Cardiac fibroblast (primary cell): Measurements from ENCODE around the gene ITLN1.
A peak's percentile ranks its signal among the peaks of the same experiment; 100 is the strongest.
"Not testable (repeated sequence)": the region's sequence is repeated elsewhere in the genome, so short reads cannot be mapped to it uniquely, and the experiment has no call there.

Source experiments
- DNase-seq, 2 donors: peaks; one replicate each; pipeline versions ENCODE4 v3.0.0 to v3.0.0-alpha.2; 2010; ENCODE audit warnings: low read depth in 2 of 2
- H3K4me3 ChIP-seq, 2 donors: replicated peaks in 1 of 2; 1 replicate in 1 of 2; 2 replicates in 1 of 2; pipeline ENCODE4 v1.5.1; 2011; ENCODE audit warnings: low read depth in 2 of 2, low read length in 2 of 2, mild to moderate bottlenecking in 2 of 2, moderate library complexity in 1 of 2
- CTCF ChIP-seq: IDR thresholded peaks from one replicate; pipeline ENCODE4 v1.5.1; 2011; ENCODE audit warnings: low read depth, mild to moderate bottlenecking, low read length, inconsistent platforms

Gene ITLN1

GRCh38 chr1:160911441-160911840 is 26.5 kb upstream of the ITLN1 start:
- no peak overlapping the region for H3K4me3 ChIP-seq
- TF ChIP-seq CTCF, result no peak
- peak in 1 of 2 donors; percentile 98 for DNase-seq

GRCh38 chr1:160910170-160910750 is 25.3 kb upstream of the ITLN1 start:
- TF ChIP-seq CTCF, result no peak
- no peak for DNase-seq
- no peak overlapping the region for H3K4me3 ChIP-seq

- TF ChIP-seq CTCF, result no peak
These were observed 23.0 kb upstream of the ITLN1 start for GRCh38 chr1:160907976-160908375.

GRCh38 chr1:160905617-160905989 is 20.6 kb upstream of the ITLN1 start:
- H3K4me3 ChIP-seq, result no peak overlapping the region
- DNase-seq, result no peak
- TF ChIP-seq CTCF, result no peak

More at GRCh38 chr1:160907976-160908375, 23.0 kb upstream of the ITLN1 start:
- H3K4me3 ChIP-seq, result no peak overlapping the region
- peak; percentile 1 to 96 for DNase-seq

GRCh38 chr1:160904783-160905616 is 20.0 kb upstream of the ITLN1 start:
- H3K4me3 ChIP-seq, result no peak overlapping the region
- DNase-seq, result peak in 1 of 2 donors; percentile 87
- TF ChIP-seq CTCF, result no peak

GRCh38 chr1:160902251-160902650 is 17.3 kb upstream of the ITLN1 start:
- DNase-seq, H3K4me3 ChIP-seq: not testable (repeated sequence)

- no peak for TF ChIP-seq CTCF
- H3K4me3 ChIP-seq, result no peak overlapping the region
- no peak for DNase-seq
These were observed 16.8 kb upstream of the ITLN1 start for GRCh38 chr1:160901768-160902167.

- not testable (repeated sequence) for DNase-seq, H3K4me3 ChIP-seq
These were observed 15.7 kb upstream of the ITLN1 start for GRCh38 chr1:160900683-160901082.

GRCh38 chr1:160894368-160895135 is 9.6 kb upstream of the ITLN1 start:
- not testable (repeated sequence) for H3K4me3 ChIP-seq, DNase-seq
